HG02571 (cell line): ENCODE results near the gene EEF1E1.

Source experiments
- ATAC-seq: cut with Tn5 transposase; IDR thresholded peaks from one replicate; pipeline ENCODE4 v1.9.1; 2021; ENCODE audit warnings: mild to moderate bottlenecking, moderate library complexity; ENCODE audit not compliant: unreplicated experiment

The EEF1E1 gene

DNA sequence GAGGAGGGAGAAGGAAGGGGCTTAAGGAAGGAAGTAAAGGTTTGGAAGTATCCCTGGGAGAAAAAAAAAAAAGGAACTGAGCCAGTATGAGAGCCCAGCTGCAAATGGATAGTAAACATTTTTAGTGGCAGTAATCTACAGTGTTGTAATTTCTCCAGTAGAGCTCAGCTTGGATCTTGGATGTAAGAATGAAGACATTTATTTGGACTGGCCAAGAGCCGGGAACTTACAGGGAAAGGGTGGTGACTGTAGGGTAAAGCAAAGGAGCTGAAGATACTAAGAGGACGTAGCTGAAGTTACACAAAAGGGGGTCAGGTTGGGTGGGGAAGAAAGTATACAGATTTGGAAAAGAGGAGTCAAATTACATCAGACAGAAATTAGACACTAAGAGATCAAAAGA is 13.5 kb downstream of the EEF1E1 start:
- no peak for ATAC-seq

- no peak for ATAC-seq
Observed at GRCh38 chr6:8087870-8088754, 14.2 kb downstream of the EEF1E1 start.

- ATAC-seq: no peak
Observed at GRCh38 chr6:8086755-8087306, 15.5 kb downstream of the EEF1E1 start.

DNA sequence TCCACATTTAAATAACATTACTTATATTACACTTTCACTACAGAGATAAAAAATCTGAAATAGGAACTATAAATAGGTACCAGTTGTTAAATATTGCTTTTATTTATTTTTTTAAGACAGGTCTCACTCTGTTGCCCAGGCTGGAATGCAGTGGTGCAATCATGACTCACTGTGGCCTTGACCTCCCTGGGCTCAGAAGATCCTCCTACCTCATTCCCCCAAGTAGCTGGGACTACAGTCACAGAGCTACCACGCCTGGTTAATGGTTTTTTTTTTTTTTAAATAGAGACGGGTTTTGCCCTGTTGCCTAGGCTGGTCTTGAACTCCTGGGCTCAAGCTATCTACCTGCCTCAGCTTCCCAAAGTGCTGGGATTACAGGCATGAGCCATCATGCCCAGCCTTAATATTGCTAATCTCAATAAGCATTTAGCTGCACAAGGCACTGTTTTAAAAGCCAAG is 17.3 kb downstream of the EEF1E1 start:
- no peak for ATAC-seq

DNA sequence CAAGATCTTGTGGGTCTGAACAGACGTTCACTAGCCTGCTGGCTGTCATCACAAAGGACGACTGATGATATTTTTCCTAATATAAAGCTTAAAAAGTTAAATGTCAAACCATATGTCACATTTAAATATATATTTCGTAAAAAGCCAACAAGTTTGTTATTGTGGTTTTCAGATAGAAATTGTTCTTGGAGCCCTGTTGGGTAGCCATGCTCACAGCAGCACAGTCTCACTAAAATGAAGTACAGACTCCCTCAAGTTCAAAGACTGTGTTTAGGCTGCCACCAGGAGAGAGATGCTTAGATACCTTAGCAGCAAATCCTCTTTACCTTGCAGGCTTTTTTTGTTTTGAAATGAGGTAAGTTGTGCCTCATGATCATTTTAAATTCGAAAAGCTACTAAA is 17.8 kb downstream of the EEF1E1 start:
- no peak for ATAC-seq

- no peak for ATAC-seq
Observed at GRCh38 chr6:8082954-8083858, 19.1 kb downstream of the EEF1E1 start.

GRCh38 chr6:8082572-8082953 is 19.8 kb downstream of the EEF1E1 start:
- ATAC-seq: no peak

- ATAC-seq: no peak
Observed at GRCh38 chr6:8080362-8081151, 21.8 kb downstream of the EEF1E1 start.

GRCh38 chr6:8079126-8079525 is 23.2 kb downstream of the EEF1E1 start:
- no peak for ATAC-seq

GRCh38 chr6:8077991-8078390 is 24.4 kb downstream of the EEF1E1 start:
- ATAC-seq: no peak

GRCh38 chr6:8075704-8076103 is 26.6 kb downstream of the EEF1E1 start:
- ATAC-seq: no peak

DNA sequence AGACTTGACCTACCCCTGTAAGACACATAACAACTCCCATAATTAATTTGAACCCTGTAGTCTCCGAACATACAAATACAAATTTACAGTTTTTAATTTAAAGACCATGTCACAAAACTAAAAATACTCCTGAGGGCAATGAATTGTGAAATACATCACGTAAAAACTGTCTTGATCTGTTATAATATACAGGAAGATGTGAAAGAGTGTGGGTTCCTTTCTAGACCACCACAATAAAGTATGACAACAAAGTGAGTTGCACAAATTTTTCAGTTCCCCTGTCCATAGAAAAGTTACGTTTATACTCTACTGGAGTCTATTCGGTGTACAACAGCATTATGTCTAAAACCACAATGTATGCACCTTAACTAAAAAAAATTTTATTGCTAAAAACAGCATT is 27.2 kb downstream of the EEF1E1 start:
- no peak for ATAC-seq

GRCh38 chr6:8074213-8074612 is 28.1 kb downstream of the EEF1E1 start:
- no peak for ATAC-seq

- no peak for ATAC-seq
Observed at GRCh38 chr6:8073758-8074157, 28.6 kb downstream of the EEF1E1 start.

GRCh38 chr6:8070718-8071117 is 31.6 kb downstream of the EEF1E1 start:
- no peak for ATAC-seq

DNA sequence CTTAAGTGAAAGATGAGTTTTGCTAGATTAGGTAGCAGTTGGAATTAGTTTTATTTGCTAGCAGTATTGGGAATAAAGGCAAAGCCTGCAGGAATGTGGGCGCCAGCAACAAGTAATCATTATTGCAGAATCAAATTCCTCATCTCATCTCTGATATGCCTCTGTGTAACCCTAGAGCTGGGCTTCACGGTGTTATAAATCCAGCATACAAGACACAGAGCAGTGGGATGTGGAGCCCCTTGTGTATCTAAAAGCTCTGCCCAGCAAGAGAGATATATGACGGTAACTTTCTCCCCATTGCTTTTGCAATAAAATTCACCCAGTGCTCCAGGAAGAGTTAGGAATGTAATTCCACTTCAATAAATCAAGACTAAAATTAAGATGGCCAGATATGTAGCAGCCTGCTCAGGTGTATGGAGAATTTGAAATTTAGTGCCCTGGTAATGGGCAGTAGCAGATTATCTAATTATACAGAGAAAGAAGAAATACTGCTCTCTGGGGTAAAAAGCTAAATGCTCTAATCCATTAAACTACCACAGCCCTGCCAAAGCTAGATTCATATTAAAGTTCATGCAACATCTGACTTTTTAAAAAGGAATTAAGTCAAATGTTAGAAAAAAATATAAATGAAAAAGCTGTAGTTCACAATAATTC is 32.6 kb downstream of the EEF1E1 start:
- no peak for ATAC-seq

DNA sequence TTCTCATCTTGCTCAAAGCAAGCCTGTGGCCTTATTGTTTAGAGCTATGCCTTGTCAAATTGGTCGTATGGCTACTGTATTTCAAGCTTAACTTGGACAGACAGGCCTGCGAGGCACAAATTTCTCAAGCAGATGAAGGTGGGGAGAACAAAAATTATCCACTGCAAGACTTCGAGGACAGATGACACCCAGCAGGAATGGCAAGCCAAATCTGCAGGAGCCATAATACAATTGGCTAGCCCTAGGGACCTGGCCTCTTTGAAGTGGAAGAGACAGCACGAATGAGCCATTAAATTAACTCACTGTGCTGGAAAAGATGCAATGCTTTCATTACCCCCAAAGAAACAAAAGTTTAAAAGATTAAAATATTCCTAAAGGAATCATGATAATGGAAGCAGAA is 33.2 kb downstream of the EEF1E1 start:
- no peak for ATAC-seq

- ATAC-seq: no peak
Observed at GRCh38 chr6:8066108-8066507, 36.2 kb downstream of the EEF1E1 start.

- ATAC-seq: peak; percentile 62
Observed at GRCh38 chr6:8065519-8065911, 36.8 kb downstream of the EEF1E1 start.
